Activated CD4-positive, alpha-beta memory T cell treated with anti-CD3 and anti-CD28 coated beads for 36 hours (primary cell): ENCODE measurements around the gene SH2D7. TPM values are rescaled to one million over a fixed set of nuclear protein-coding genes. Genes with fewer than 3 reads are reported as not detected.
A peak's percentile ranks its signal among the peaks of the same experiment; 100 is the strongest.

ENCODE experiments used
- CTCF ChIA-PET: fragments of 350-600 bp; sonication (Branson Sonifier 250); formaldehyde crosslinking; loops from one replicate; lab custom pipeline; 2021; ENCODE audit warnings: antibody characterized with exemption, inconsistent platforms; lab: Charles Lee
- POLR2A ChIA-PET: fragments of 350-600 bp; sonication (Branson Sonifier 250); formaldehyde crosslinking; loops from one replicate; lab custom pipeline; 2021; ENCODE audit warnings: antibody characterized with exemption; lab: Charles Lee
- DNase-seq: peaks from one replicate; pipeline ENCODE4 v3.0.0-alpha.2; 2020
- H3K27ac Mint-ChIP-seq: one replicate; pipeline ENCODE4 v1.8.0; 2021; ENCODE audit warnings: mixed read lengths
- H3K27me3 Mint-ChIP-seq: one replicate; pipeline ENCODE4 v1.8.0; 2021; ENCODE audit warnings: mixed read lengths
- H3K36me3 Mint-ChIP-seq: one replicate; pipeline ENCODE4 v1.8.0; 2021; ENCODE audit warnings: mixed read lengths
- H3K4me1 Mint-ChIP-seq: one replicate; pipeline ENCODE4 v1.8.0; 2021; ENCODE audit warnings: low read depth, mixed read lengths
- H3K4me3 Mint-ChIP-seq: one replicate; pipeline ENCODE4 v1.8.0; 2021; ENCODE audit warnings: mild to moderate bottlenecking, mixed read lengths
- H3K9me3 Mint-ChIP-seq: one replicate; pipeline ENCODE4 v1.8.0; 2021; ENCODE audit warnings: mixed read lengths
- intact Hi-C: fragments of 100-400 bp; cut with micrococcal nuclease; formaldehyde crosslinking; loops from one replicate; pipeline ENCODE4 v1.15.1; 2023
- total RNA-seq, 2 experiments: library from RNA; stranded (reverse); gene quantifications; one replicate each; pipeline ENCODE4 v1.2.3, GENCODE V29; 2021

Gene SH2D7
- total RNA-seq, 2 experiments from 2014 or later: not detected

GRCh38 chr15:78093242-78094020 is 1.1 kb downstream of the SH2D7 start:
- CTCF ChIA-PET: interaction anchor here (0.7 to 4.5 kb wide), 5 partner anchors 8 to 183 kb away, joined by 3 to 18 read pairs (median 3); no protein-coding TSS in a partner anchor
- H3K4me3 Mint-ChIP-seq: no peak overlapping the region

GRCh38 chr15:78097667-78098066 is 5.3 kb downstream of the SH2D7 start:
- H3K9me3 Mint-ChIP-seq: no peaks in the 10 kb centered on the region
- POLR2A ChIA-PET: no interaction called here
- DNase-seq: peak; percentile 5
- no peaks in the 10 kb centered on the region for H3K27me3 Mint-ChIP-seq
- no peaks in the 10 kb centered on the region for H3K36me3 Mint-ChIP-seq
- H3K27ac Mint-ChIP-seq: no peak overlapping the region
- H3K4me3 Mint-ChIP-seq: no peak overlapping the region
- CTCF ChIA-PET: interaction anchor here (1.1 kb wide), 1 partner anchor 11 kb away, joined by 5 read pairs; no protein-coding TSS in a partner anchor
- no peaks in the 10 kb centered on the region for H3K4me1 Mint-ChIP-seq
- intact Hi-C loops: no loop called here

More at GRCh38 chr15:78093242-78094020, 1.1 kb downstream of the SH2D7 start:
- peak; percentile 7 for DNase-seq
- H3K27ac Mint-ChIP-seq: no peak overlapping the region
- H3K36me3 Mint-ChIP-seq: no peaks in the 10 kb centered on the region
- H3K9me3 Mint-ChIP-seq: no peaks in the 10 kb centered on the region
- H3K4me1 Mint-ChIP-seq: no peaks in the 10 kb centered on the region
- H3K27me3 Mint-ChIP-seq: no peaks in the 10 kb centered on the region
- intact Hi-C loops: no loop called here
- POLR2A ChIA-PET: interaction anchor here (0.5 to 0.7 kb wide), 3 partner anchors 10 to 1531 kb away, joined by 3 to 5 read pairs (median 4); no protein-coding TSS in a partner anchor

GRCh38 chr15:78098131-78098755 is 5.9 kb downstream of the SH2D7 start:
- H3K9me3 Mint-ChIP-seq: no peaks in the 10 kb centered on the region
- peak; percentile 6 for DNase-seq
- no peaks in the 10 kb centered on the region for H3K36me3 Mint-ChIP-seq
- H3K27ac Mint-ChIP-seq: no peak overlapping the region
- H3K4me1 Mint-ChIP-seq: peaks cover 5% of the 10 kb centered on the region
- ChIA-PET POLR2A (no interaction called here), CTCF (interaction anchor here (1.1 to 1.3 kb wide), 2 partner anchors 10 kb away, joined by 5 to 9 read pairs; no protein-coding TSS in a partner anchor)
- H3K4me3 Mint-ChIP-seq: no peak overlapping the region
- intact Hi-C loops: no loop called here
- H3K27me3 Mint-ChIP-seq: no peaks in the 10 kb centered on the region

- Mint-ChIP-seq H3K36me3 (no peaks in the 10 kb centered on the region), H3K4me3 (no peak overlapping the region), H3K27me3 (no peaks in the 10 kb centered on the region), H3K27ac (no peak overlapping the region), H3K4me1 (peaks cover 32% of the 10 kb centered on the region), H3K9me3 (no peaks in the 10 kb centered on the region)
- DNase-seq: peak; percentile 5
- POLR2A ChIA-PET: interaction anchor here (1.1 kb wide), 1 partner anchor 35 kb away, joined by 3 read pairs; no protein-coding TSS in a partner anchor
- CTCF ChIA-PET: interaction anchor here (9.8 kb wide), 1 partner anchor 134 kb away, joined by 140 read pairs; no protein-coding TSS in a partner anchor
- intact Hi-C loops: no loop called here
These were observed 8.5 kb downstream of the SH2D7 start for GRCh38 chr15:78100886-78101285.

GRCh38 chr15:78101423-78102105 is 9.2 kb downstream of the SH2D7 start:
- ChIA-PET CTCF (interaction anchor here (1.0 to 9.8 kb wide), 4 partner anchors 8 to 135 kb away, joined by 4 to 140 read pairs (median 4); no protein-coding TSS in a partner anchor), POLR2A (interaction anchor here (1.1 kb wide), 1 partner anchor 36 kb away, joined by 3 read pairs; no protein-coding TSS in a partner anchor)
- Mint-ChIP-seq H3K36me3 (no peaks in the 10 kb centered on the region), H3K9me3 (no peaks in the 10 kb centered on the region), H3K4me3 (no peak overlapping the region), H3K27ac (no peak overlapping the region), H3K27me3 (no peaks in the 10 kb centered on the region), H3K4me1 (peaks cover 37% of the 10 kb centered on the region)
- intact Hi-C loops: no loop called here
- DNase-seq: peak; percentile 4

GRCh38 chr15:78102211-78102610 is 9.8 kb downstream of the SH2D7 start:
- peaks cover 37% of the 10 kb centered on the region for H3K4me1 Mint-ChIP-seq
- H3K27ac Mint-ChIP-seq: no peak overlapping the region

GRCh38 chr15:78102741-78103140 is 10.4 kb downstream of the SH2D7 start:
- no peak for DNase-seq
- no peaks in the 10 kb centered on the region for H3K27me3 Mint-ChIP-seq
- H3K36me3 Mint-ChIP-seq: no peaks in the 10 kb centered on the region
- H3K4me3 Mint-ChIP-seq: no peak overlapping the region
- POLR2A ChIA-PET: no interaction called here
- H3K27ac Mint-ChIP-seq: no peak overlapping the region
- intact Hi-C loops: no loop called here
- no peaks in the 10 kb centered on the region for H3K9me3 Mint-ChIP-seq
- peaks cover 37% of the 10 kb centered on the region for H3K4me1 Mint-ChIP-seq
- CTCF ChIA-PET: interaction anchor here (0.9 to 10.2 kb wide), 8 partner anchors 11 to 144 kb away, joined by 3 to 141 read pairs (median 5); no protein-coding TSS in a partner anchor

More at GRCh38 chr15:78102211-78102610, 9.8 kb downstream of the SH2D7 start:
- no peaks in the 10 kb centered on the region for H3K36me3 Mint-ChIP-seq
- no peak overlapping the region for H3K4me3 Mint-ChIP-seq
- no peak for DNase-seq
- intact Hi-C loops: no loop called here
- no peaks in the 10 kb centered on the region for H3K27me3 Mint-ChIP-seq
- H3K9me3 Mint-ChIP-seq: no peaks in the 10 kb centered on the region
- ChIA-PET CTCF (interaction anchor here (1.0 to 9.8 kb wide), 6 partner anchors 9 to 136 kb away, joined by 3 to 140 read pairs (median 4); no protein-coding TSS in a partner anchor), POLR2A (no interaction called here)

- intact Hi-C loops: loop anchor here (2.0 kb wide), 1 partner anchor 27 kb away; the partner anchor contains the start of gene TBC1D2B
- ChIA-PET CTCF (interaction anchor here (0.9 to 10.2 kb wide), 10 partner anchors 10 to 145 kb away, joined by 3 to 141 read pairs (median 4); no protein-coding TSS in a partner anchor), POLR2A (interaction anchor here (0.6 to 1.3 kb wide), 2 partner anchors 10 to 46 kb away, joined by 3 to 5 read pairs; partner anchors contain the start of gene IDH3A)
- Mint-ChIP-seq H3K27me3 (no peaks in the 10 kb centered on the region), H3K27ac (peak overlapping the region; percentile 78), H3K36me3 (no peaks in the 10 kb centered on the region), H3K4me1 (peaks cover 39% of the 10 kb centered on the region), H3K9me3 (no peaks in the 10 kb centered on the region), H3K4me3 (no peak overlapping the region)
- peak; percentile 87 for DNase-seq
These were observed 11.2 kb downstream of the SH2D7 start for GRCh38 chr15:78103406-78104118.

GRCh38 chr15:78104119-78104479 is 11.7 kb downstream of the SH2D7 start:
- H3K36me3 Mint-ChIP-seq: no peaks in the 10 kb centered on the region
- ChIA-PET CTCF (interaction anchor here (1.1 to 10.2 kb wide), 9 partner anchors 26 to 145 kb away, joined by 3 to 141 read pairs (median 4); no protein-coding TSS in a partner anchor), POLR2A (interaction anchor here (0.6 to 1.3 kb wide), 2 partner anchors 11 to 45 kb away, joined by 3 to 5 read pairs; partner anchors contain the start of gene IDH3A)
- H3K4me1 Mint-ChIP-seq: peaks cover 39% of the 10 kb centered on the region
- intact Hi-C loops: loop anchor here (2.0 kb wide), 1 partner anchor 27 kb away; the partner anchor contains the start of gene TBC1D2B
- DNase-seq: no peak
- H3K4me3 Mint-ChIP-seq: no peak overlapping the region
- no peaks in the 10 kb centered on the region for H3K27me3 Mint-ChIP-seq
- peak overlapping the region; percentile 78 for H3K27ac Mint-ChIP-seq
- no peaks in the 10 kb centered on the region for H3K9me3 Mint-ChIP-seq

GRCh38 chr15:78104566-78105475 is 12.5 kb downstream of the SH2D7 start:
- H3K27me3 Mint-ChIP-seq: no peaks in the 10 kb centered on the region
- peak; percentile 19 for DNase-seq
- ChIA-PET POLR2A (no interaction called here), CTCF (interaction anchor here (1.1 to 10.2 kb wide), 8 partner anchors 27 to 146 kb away, joined by 3 to 141 read pairs (median 8); partner anchors contain the start of gene TBC1D2B)
- H3K9me3 Mint-ChIP-seq: no peaks in the 10 kb centered on the region
- no peaks in the 10 kb centered on the region for H3K36me3 Mint-ChIP-seq
- peaks cover 39% of the 10 kb centered on the region for H3K4me1 Mint-ChIP-seq
- no peak overlapping the region for H3K4me3 Mint-ChIP-seq
- intact Hi-C loops: loop anchor here (2.0 to 5.0 kb wide), 2 partner anchors 28 to 53 kb away; partner anchors contain the start of gene TBC1D2B
- peak overlapping the region; percentile 78 for H3K27ac Mint-ChIP-seq
